B cell (primary cell): ENCODE results near the gene DOK7. TPM values are rescaled to one million over a fixed set of nuclear protein-coding genes. Genes with fewer than 3 reads are reported as not detected.

Experiments used
- ATAC-seq: fragments of 200-7000 bp; cut with Tn5 transposase; one replicate; pipeline ENCODE4 v1.10.0; 2021; ENCODE audit warnings: low read depth, mild to moderate bottlenecking, moderate number of reproducible peaks, moderate library complexity
- CTCF ChIA-PET: fragments of 350-600 bp; sonication (Branson Sonifier 250); formaldehyde crosslinking; loops from one replicate; lab custom pipeline; 2021; ENCODE audit warnings: antibody characterized with exemption, inconsistent platforms; lab: Charles Lee
- POLR2A ChIA-PET: fragments of 350-600 bp; sonication (Branson Sonifier 250); formaldehyde crosslinking; loops from one replicate; lab custom pipeline; 2021; ENCODE audit warnings: antibody characterized with exemption; lab: Charles Lee
- DNase-seq: peaks from one replicate; pipeline ENCODE4 v3.0.0; 2013
- H2AFZ ChIP-seq: 2 replicates; pipeline ENCODE4 v1.6.1; 2012; ENCODE audit warnings: mild to moderate bottlenecking, low read depth, low read length; ENCODE audit not compliant: insufficient read depth, poor library complexity, severe bottlenecking
- H3K27ac ChIP-seq, 2 donors: 1 replicate in 1 of 2; 2 replicates in 1 of 2; pipeline ENCODE4 v1.5.1; 2012 to 2013; ENCODE audit warnings: low read length in 2 of 2, mild to moderate bottlenecking in 2 of 2, moderate library complexity in 1 of 2
- H3K27me3 ChIP-seq, 4 experiments: fragments of 200-600 bp in 1 of 4; sonication (generic) in 1 of 4; replicated peaks in 1 of 4; 1 replicate in 2 of 4; 2 replicates in 2 of 4; pipeline versions ENCODE4 v1.6.1 to v1.7.0; 2013 to 2016; ENCODE audit warnings: low read length in 3 of 4, mild to moderate bottlenecking in 2 of 4, mixed read lengths in 1 of 4, moderate library complexity in 1 of 4; ENCODE audit not compliant: insufficient read depth in 4 of 4, control insufficient read depth in 3 of 4; ENCODE audit errors: control extremely low read depth in 1 of 4
- H3K36me3 ChIP-seq, 2 experiments: replicated peaks in 1 of 2; 1 replicate in 1 of 2; 2 replicates in 1 of 2; pipeline versions ENCODE4 v1.6.1 to v1.7.1; 2013; ENCODE audit warnings: low read length in 1 of 2; ENCODE audit not compliant: insufficient read depth in 2 of 2, control insufficient read depth in 1 of 2; ENCODE audit errors: control extremely low read depth in 1 of 2, extremely low read depth in 1 of 2
- H3K4me1 ChIP-seq, 2 donors: fragments of 200-600 bp in 1 of 2; sonication (generic) in 1 of 2; 1 replicate in 1 of 2; 2 replicates in 1 of 2; pipeline versions ENCODE4 v1.5.1 to v1.6.1; 2013 to 2017; ENCODE audit warnings: low read length in 2 of 2; ENCODE audit not compliant: control insufficient read depth in 2 of 2, insufficient read depth in 2 of 2
- H3K4me2 ChIP-seq: replicated peaks from 2 replicates; pipeline ENCODE3; 2012; ENCODE audit warnings: mild to moderate bottlenecking, low read depth, low read length; ENCODE audit not compliant: poor library complexity, severe bottlenecking
- H3K4me3 ChIP-seq, 5 experiments: fragments of 200-600 bp in 1 of 5; sonication (generic) in 1 of 5; 1 replicate in 3 of 5; 2 replicates in 2 of 5; pipeline versions ENCODE4 v1.5.1 to v1.7.0; 2011 to 2016; ENCODE audit warnings: low read length in 4 of 5, mild to moderate bottlenecking in 4 of 5, low read depth in 2 of 5, control low read depth in 1 of 5, moderate library complexity in 1 of 5; ENCODE audit not compliant: insufficient read depth in 1 of 5; ENCODE audit errors: control extremely low read depth in 1 of 5, extremely low read depth in 1 of 5
- H3K79me2 ChIP-seq: fragments of 200-600 bp; sonication (generic); one replicate; pipeline ENCODE4 v1.6.0; 2016; ENCODE audit warnings: low read length; ENCODE audit not compliant: control insufficient read depth, insufficient read depth
- H3K9ac ChIP-seq: fragments of 200-600 bp; sonication (generic); 2 replicates; pipeline ENCODE4 v1.6.1; 2017; ENCODE audit warnings: mild to moderate bottlenecking, low read length, moderate library complexity
- H3K9me3 ChIP-seq, 3 donors: one replicate each; pipeline versions ENCODE4 v1.6.1 to v1.7.1; 2013; ENCODE audit warnings: low read length in 2 of 3; ENCODE audit not compliant: control insufficient read depth in 2 of 3, insufficient read depth in 1 of 3; ENCODE audit errors: control extremely low read depth in 1 of 3
- H4K20me1 ChIP-seq: 2 replicates; pipeline ENCODE4 v1.6.0; 2012; ENCODE audit warnings: mild to moderate bottlenecking, low read length; ENCODE audit not compliant: insufficient read depth, control insufficient read depth, poor library complexity, severe bottlenecking
- H3K27ac Mint-ChIP-seq: one replicate; pipeline ENCODE4 v1.8.0; 2021; ENCODE audit warnings: mixed read lengths
- H3K27me3 Mint-ChIP-seq: one replicate; pipeline ENCODE4 v1.8.0; 2021; ENCODE audit warnings: mixed read lengths
- H3K4me1 Mint-ChIP-seq: one replicate; pipeline ENCODE4 v1.8.0; 2021; ENCODE audit warnings: mixed read lengths
- H3K4me3 Mint-ChIP-seq: one replicate; pipeline ENCODE4 v1.8.0; 2021; ENCODE audit warnings: mixed read lengths
- H3K9me3 Mint-ChIP-seq: one replicate; pipeline ENCODE4 v1.8.0; 2022; ENCODE audit warnings: mixed read lengths; ENCODE audit not compliant: insufficient read depth
- CTCF ChIP-seq: fragments of 200-600 bp; IDR thresholded peaks from one replicate; pipeline ENCODE4 v1.8.0; 2022; ENCODE audit warnings: antibody characterized with exemption, mild to moderate bottlenecking
- EZH2 ChIP-seq: IDR thresholded peaks from 2 replicates; pipeline ENCODE4 v1.6.1; 2012; ENCODE audit warnings: borderline replicate concordance, low read depth, mild to moderate bottlenecking, moderate library complexity, low read length; ENCODE audit not compliant: insufficient read depth, poor library complexity, severe bottlenecking
- WGBS: methylation state at CpG from one replicate; pipeline ENCODE4 v1.1.5; 2013; ENCODE audit warnings: missing lambda C conversion rate; ENCODE audit not compliant: insufficient coverage; 5-methylcytosine and 5-hydroxymethylcytosine counted together
- intact Hi-C: fragments of 100-400 bp; cut with micrococcal nuclease; formaldehyde crosslinking; loops from one replicate; pipeline ENCODE4 v1.10.0; 2022
- polyA plus RNA-seq: library from polyadenylated mRNA; depleted of rRNA; stranded (reverse); fragments of >200 nt; gene quantifications from 2 replicates; pipeline ENCODE4 v1.2.3, GENCODE V29; 2012
- total RNA-seq, 2 donors: library from RNA; stranded (reverse); fragments of 120-200 nt in 1 of 2; gene quantifications; 1 replicate in 1 of 2; 2 replicates in 1 of 2; pipeline versions ENCODE4 v1.2.3 to v1.2.4, GENCODE V29; 2013 to 2022

DOK7 gene
- total and polyA plus RNA-seq, 2 donors (not counting 1 experiment from before 2014, with no cell fraction given) = 24.1 to 24.8 TPM

- no peaks in the 10 kb centered on the region for H3K9me3 Mint-ChIP-seq
- Histone ChIP-seq H3K9me3 (no peaks in the 10 kb centered on the region), H3K4me3 (no peak overlapping the region), H3K4me2 (no peak overlapping the region), H3K27ac (no peak overlapping the region), H3K9ac (no peak overlapping the region), H3K4me1 (peaks cover 0 to 22% of the 10 kb centered on the region in 2 donors), H3K36me3 (peaks cover 0 to 25% of the 10 kb centered on the region in 2 experiments), H2AFZ (no peak overlapping the region), H3K27me3 (no peaks in the 10 kb centered on the region), H4K20me1 (peaks cover 10% of the 10 kb centered on the region), H3K79me2 (peaks cover 3% of the 10 kb centered on the region)
- no peak overlapping the region for H3K4me3 Mint-ChIP-seq
- DNase-seq (no peak), ATAC-seq (no peak)
- peaks cover 26% of the 10 kb centered on the region for H3K4me1 Mint-ChIP-seq
- ChIA-PET POLR2A (no interaction called here), CTCF (interaction anchor here (1.0 kb wide), 1 partner anchor 10 kb away, joined by 4 read pairs; no protein-coding TSS in a partner anchor)
- intact Hi-C loops = no loop called here
- no peak overlapping the region for H3K27ac Mint-ChIP-seq
- 81% methylated on average over 17 of the region's 17 CpGs for WGBS
- no peak for TF ChIP-seq CTCF
- no peak for TF ChIP-seq EZH2
- H3K27me3 Mint-ChIP-seq = no peaks in the 10 kb centered on the region
Observed at GRCh38 chr4:3491681-3492405, 28.7 kb downstream of the DOK7 start.
